ENCODE data around the gene CDH4.

CDH4 gene

GRCh38 chr20:61817575-61817974 is 565.5 kb downstream of the CDH4 start:
- DNase-seq (ENCODE audit: low read depth in 2 of 2): no peak

- no peak for DNase-seq (ENCODE audit: low read depth in 2 of 2)
Measured at GRCh38 chr20:61818746-61819573, 566.9 kb downstream of the CDH4 start.

- no peak for DNase-seq (ENCODE audit: low read depth in 2 of 2)
Measured at GRCh38 chr20:61819574-61819846, 567.4 kb downstream of the CDH4 start.

GRCh38 chr20:61819921-61820825 is 568.1 kb downstream of the CDH4 start:
- DNase-seq (ENCODE audit: low read depth in 2 of 2): no peak

- no peak for DNase-seq (ENCODE audit: low read depth in 2 of 2)
Measured at GRCh38 chr20:61821735-61822134, 569.7 kb downstream of the CDH4 start.

- DNase-seq (ENCODE audit: low read depth in 2 of 2): no peak
Measured at GRCh38 chr20:61822396-61822795, 570.3 kb downstream of the CDH4 start.

- no peak for DNase-seq (ENCODE audit: low read depth in 2 of 2)
Measured at GRCh38 chr20:61823242-61823641, 571.2 kb downstream of the CDH4 start.

GRCh38 chr20:61828891-61829290 is 576.8 kb downstream of the CDH4 start:
- DNase-seq (ENCODE audit: low read depth in 2 of 2): no peak

- DNase-seq (ENCODE audit: low read depth in 2 of 2): no peak
Measured at GRCh38 chr20:61829526-61829925, 577.5 kb downstream of the CDH4 start.

GRCh38 chr20:61830241-61830930 is 578.3 kb downstream of the CDH4 start:
- DNase-seq (ENCODE audit: low read depth in 2 of 2): no peak

GRCh38 chr20:61830991-61831390 is 578.9 kb downstream of the CDH4 start:
- DNase-seq (ENCODE audit: low read depth in 2 of 2): no peak

- DNase-seq (ENCODE audit: low read depth in 2 of 2): no peak
Measured at GRCh38 chr20:61832181-61832580, 580.1 kb downstream of the CDH4 start.

- DNase-seq (ENCODE audit: low read depth in 2 of 2): no peak
Measured at GRCh38 chr20:61833807-61834610, 581.9 kb downstream of the CDH4 start.

- DNase-seq (ENCODE audit: low read depth in 2 of 2): no peak
Measured at GRCh38 chr20:61835301-61835700, 583.2 kb downstream of the CDH4 start.

GRCh38 chr20:61835791-61836350 is 583.8 kb downstream of the CDH4 start:
- no peak for DNase-seq (ENCODE audit: low read depth in 2 of 2)

GRCh38 chr20:61837200-61837599 is 585.1 kb downstream of the CDH4 start:
- no peak for DNase-seq (ENCODE audit: low read depth in 2 of 2)

- DNase-seq (ENCODE audit: low read depth in 2 of 2): no peak
Measured at GRCh38 chr20:61839223-61839911, 587.3 kb downstream of the CDH4 start.

- DNase-seq (ENCODE audit: low read depth in 2 of 2): no peak
Measured at GRCh38 chr20:61839912-61840778, 588.1 kb downstream of the CDH4 start.

GRCh38 chr20:61840779-61841455 is 588.9 kb downstream of the CDH4 start:
- DNase-seq (ENCODE audit: low read depth in 2 of 2): no peak

All from stimulated activated CD4-positive, alpha-beta T cell treated with anti-CD3 and anti-CD28 coated beads, Interleukin-4, amount 100 ng/mL, for 48 hours (primary cell).